ENCODE results near the gene MYLK.

- no peak for TF ChIP-seq CTCF (IDR thresholded peaks at IDR 0.05)
- no peak for TF ChIP-seq POLR2A (IDR thresholded peaks at IDR 0.05)
Observed at GRCh38 chr3:123635217-123635616, 248.9 kb downstream of the MYLK start.
